ENCODE results near the gene KIAA0825. TPM values are rescaled to one million over a fixed set of nuclear protein-coding genes. Genes with fewer than 3 reads are reported as not detected.
A peak's percentile ranks its signal among the peaks of the same experiment; 100 is the strongest.

KIAA0825 gene
- polyA plus RNA-seq, 3 donors: 0.56 to 1.3 (median 0.89) TPM

DNA sequence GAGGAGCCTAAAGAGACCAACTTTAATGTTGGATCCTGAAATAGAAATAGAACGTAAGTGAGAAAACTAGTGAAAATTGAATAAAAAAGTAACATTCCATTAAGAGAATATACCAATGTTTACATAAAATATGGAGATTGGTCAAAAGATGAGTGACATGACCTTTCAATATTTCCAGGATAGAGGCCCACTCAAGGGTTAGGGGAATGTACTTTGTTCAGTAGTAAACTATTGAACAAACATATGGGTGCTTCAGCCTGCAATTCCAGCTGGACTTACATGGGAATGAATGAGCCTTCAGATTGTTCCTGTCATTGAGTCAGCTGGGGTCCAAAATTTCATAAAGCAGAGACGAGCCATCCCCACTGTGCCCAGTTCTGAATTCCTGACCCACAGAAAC is 505.3 kb downstream of the KIAA0825 start:
- WGBS (ENCODE audit: insufficient coverage): no CpG with 5 or more reads among the region's 2 CpGs
- Mint-ChIP-seq H3K36me3 (peaks cover 0 to under 1% of the 10 kb centered on the region in 2 donors), H3K27me3 (ENCODE audit: low read depth in 3 of 3) (peaks cover 4% of the 10 kb centered on the region in 3 donors), H3K9me3 (peaks cover 15 to 26% (median 24%) of the 10 kb centered on the region in 7 donors), H3K27ac (no peak overlapping the region), H3K4me1 (peaks cover 22% of the 10 kb centered on the region), H3K4me3 (no peak overlapping the region)
- Histone ChIP-seq H3K79me2 (ENCODE audit: insufficient read depth, low read length) (peaks cover 24% of the 10 kb centered on the region), H3K9me3 (replicated peaks in 1 of 2; ENCODE audit: control insufficient read depth in 1 of 2, insufficient read depth in 1 of 2, low read length in 2 of 2) (peaks cover 13 to 16% of the 10 kb centered on the region in 2 donors), H3K4me3 (replicated peaks in 1 of 3; ENCODE audit: low read depth in 2 of 3, low read length in 3 of 3) (no peak overlapping the region), H3K27ac (ENCODE audit: low read depth in 1 of 2, low read length in 2 of 2) (no peak overlapping the region), H3K4me2 (replicated peaks; ENCODE audit: extremely low read depth, low read length, poor library complexity, severe bottlenecking) (no peak overlapping the region), H4K20me1 (ENCODE audit: insufficient read depth, low read length) (no peaks in the 10 kb centered on the region), H3K4me1 (ENCODE audit: control insufficient read depth in 1 of 2, insufficient read depth in 2 of 2, low read length in 2 of 2) (peaks cover 9% of the 10 kb centered on the region in 2 donors), H3K36me3 (replicated peaks in 1 of 2; ENCODE audit: control insufficient read depth in 1 of 2, insufficient read depth in 2 of 2, low read length in 2 of 2) (no peaks in the 10 kb centered on the region), H2AFZ (ENCODE audit: insufficient read depth, low read depth, low read length, poor library complexity, severe bottlenecking) (peak overlapping the region; percentile 39), H3K9ac (ENCODE audit: insufficient read depth, low read length, poor library complexity, severe bottlenecking) (no peak overlapping the region), H3K27me3 (ENCODE audit: control insufficient read depth in 2 of 2, insufficient read depth in 2 of 2, low read length in 2 of 2) (no peaks in the 10 kb centered on the region)
- TF ChIP-seq, protein P1, sequence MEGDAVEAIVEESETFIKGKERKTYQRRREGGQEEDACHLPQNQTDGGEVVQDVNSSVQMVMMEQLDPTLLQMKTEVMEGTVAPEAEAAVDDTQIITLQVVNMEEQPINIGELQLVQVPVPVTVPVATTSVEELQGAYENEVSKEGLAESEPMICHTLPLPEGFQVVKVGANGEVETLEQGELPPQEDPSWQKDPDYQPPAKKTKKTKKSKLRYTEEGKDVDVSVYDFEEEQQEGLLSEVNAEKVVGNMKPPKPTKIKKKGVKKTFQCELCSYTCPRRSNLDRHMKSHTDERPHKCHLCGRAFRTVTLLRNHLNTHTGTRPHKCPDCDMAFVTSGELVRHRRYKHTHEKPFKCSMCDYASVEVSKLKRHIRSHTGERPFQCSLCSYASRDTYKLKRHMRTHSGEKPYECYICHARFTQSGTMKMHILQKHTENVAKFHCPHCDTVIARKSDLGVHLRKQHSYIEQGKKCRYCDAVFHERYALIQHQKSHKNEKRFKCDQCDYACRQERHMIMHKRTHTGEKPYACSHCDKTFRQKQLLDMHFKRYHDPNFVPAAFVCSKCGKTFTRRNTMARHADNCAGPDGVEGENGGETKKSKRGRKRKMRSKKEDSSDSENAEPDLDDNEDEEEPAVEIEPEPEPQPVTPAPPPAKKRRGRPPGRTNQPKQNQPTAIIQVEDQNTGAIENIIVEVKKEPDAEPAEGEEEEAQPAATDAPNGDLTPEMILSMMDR (IDR thresholded peaks at IDR 0.05): no peak
- no peak for DNase-seq
- intact Hi-C loops (cut with micrococcal nuclease): no loop called here

DNA sequence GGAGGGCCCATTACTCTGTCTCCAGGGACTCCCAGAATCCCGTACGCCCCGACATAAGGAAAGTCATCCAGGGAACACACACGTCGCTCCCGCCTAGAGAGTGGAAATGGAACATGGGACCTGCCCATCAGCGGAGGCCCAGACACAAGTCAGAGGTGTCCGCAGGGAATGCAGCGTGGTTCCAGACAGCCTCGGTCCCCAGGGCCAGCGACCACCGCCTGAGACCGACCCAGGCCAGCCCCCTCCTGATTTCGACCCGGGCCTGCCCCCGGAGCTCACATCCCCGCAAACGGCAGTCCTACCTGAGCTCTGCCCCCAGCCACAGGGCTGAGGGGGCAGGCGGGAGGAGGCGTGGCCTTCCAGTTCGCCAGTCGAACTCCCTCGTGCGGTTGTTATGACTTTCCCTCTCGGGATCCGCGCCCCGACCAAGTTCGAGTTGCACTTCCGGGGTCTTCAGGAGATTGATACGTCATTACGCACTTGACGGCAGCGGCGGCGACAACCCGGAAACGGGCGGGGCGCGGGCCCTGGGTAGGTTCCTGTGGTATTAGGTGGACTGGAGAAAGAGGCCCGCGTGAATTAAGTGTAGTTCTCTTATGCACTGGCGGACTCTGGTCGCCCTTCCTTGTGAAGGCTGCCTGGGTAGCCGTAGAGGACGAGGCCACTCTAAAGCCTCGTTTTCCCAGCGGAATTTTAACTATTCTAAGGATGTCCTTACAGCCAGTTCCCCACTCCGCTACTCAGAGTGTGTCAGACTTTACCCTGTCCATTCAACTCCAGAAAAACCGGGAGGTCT is 507.0 kb downstream of the KIAA0825 start:
- Histone ChIP-seq H3K27ac (ENCODE audit: low read depth in 1 of 2, low read length in 2 of 2) (peak overlapping the region; percentile 85), H3K4me2 (replicated peaks; ENCODE audit: extremely low read depth, low read length, poor library complexity, severe bottlenecking) (peak overlapping the region; percentile 75), H3K4me3 (replicated peaks in 1 of 3; ENCODE audit: low read depth in 2 of 3, low read length in 3 of 3) (peak overlapping the region; percentile 83 to 100 (median 84)), H4K20me1 (ENCODE audit: insufficient read depth, low read length) (no peaks in the 10 kb centered on the region), H3K79me2 (ENCODE audit: insufficient read depth, low read length) (peaks cover 40% of the 10 kb centered on the region), H3K27me3 (ENCODE audit: control insufficient read depth in 2 of 2, insufficient read depth in 2 of 2, low read length in 2 of 2) (no peaks in the 10 kb centered on the region), H3K9me3 (replicated peaks in 1 of 2; ENCODE audit: control insufficient read depth in 1 of 2, insufficient read depth in 1 of 2, low read length in 2 of 2) (peaks cover 2 to 3% of the 10 kb centered on the region in 2 donors), H3K36me3 (replicated peaks in 1 of 2; ENCODE audit: control insufficient read depth in 1 of 2, insufficient read depth in 2 of 2, low read length in 2 of 2) (no peaks in the 10 kb centered on the region), H2AFZ (ENCODE audit: insufficient read depth, low read depth, low read length, poor library complexity, severe bottlenecking) (peak overlapping the region; percentile 90), H3K4me1 (ENCODE audit: control insufficient read depth in 1 of 2, insufficient read depth in 2 of 2, low read length in 2 of 2) (peaks cover 9% of the 10 kb centered on the region in 2 donors), H3K9ac (ENCODE audit: insufficient read depth, low read length, poor library complexity, severe bottlenecking) (peak overlapping the region; percentile 87)
- TF ChIP-seq, protein P1 (IDR thresholded peaks at IDR 0.05): no peak
- peaks cover 22% of the 10 kb centered on the region for H3K4me1 Mint-ChIP-seq
- intact Hi-C loops (cut with micrococcal nuclease): no loop called here
- peaks cover 11 to 21% (median 18%) of the 10 kb centered on the region in 7 donors for H3K9me3 Mint-ChIP-seq
- H3K36me3 Mint-ChIP-seq: peaks cover 6 to 9% of the 10 kb centered on the region in 2 donors
- peak overlapping the region; percentile 90 to 96 (median 94) for H3K27ac Mint-ChIP-seq
- peak overlapping the region; percentile 92 to 94 for H3K4me3 Mint-ChIP-seq
- peaks cover 3 to 5% (median 4%) of the 10 kb centered on the region in 3 donors for H3K27me3 Mint-ChIP-seq (ENCODE audit: low read depth in 3 of 3)
- WGBS (ENCODE audit: insufficient coverage): under 1% methylated on average over 47 of the region's 51 CpGs
- peak; percentile 84 to 92 (median 91) for DNase-seq

Data from CD14-positive monocyte (primary cell).